ENCODE measurements around the gene OGDHL.

Gene OGDHL

DNA sequence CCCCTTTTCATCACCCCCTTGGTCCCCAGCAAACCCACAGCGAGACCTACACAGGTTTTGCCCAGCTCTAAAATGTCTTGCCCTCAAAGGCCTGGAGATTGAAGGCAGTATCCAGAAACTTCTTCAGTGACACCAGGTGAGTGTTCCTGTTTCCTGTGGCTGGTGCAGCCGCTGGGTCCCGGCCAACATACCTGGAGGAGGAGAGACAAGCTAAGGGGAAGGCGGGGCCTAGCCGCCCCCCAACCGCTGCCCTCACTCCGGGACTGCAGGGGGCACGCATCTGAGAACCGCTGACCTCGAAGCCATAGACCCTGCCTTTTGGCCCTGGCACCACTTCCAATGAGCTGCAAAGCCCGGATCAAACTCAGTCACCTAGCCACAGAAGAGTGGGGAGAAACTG, 27.0 kb downstream of the OGDHL start:
- TF ChIP-seq SPI1 (IDR thresholded peaks at IDR 0.05; ENCODE audit: borderline replicate concordance, low read depth) (no peak), GABPA (IDR thresholded peaks at IDR 0.05; ENCODE audit: low read depth) (no peak), POLR2AphosphoS5 (IDR thresholded peaks at IDR 0.05; ENCODE audit: low read depth) (no peak)
- TF ChIP-seq, protein P1, sequence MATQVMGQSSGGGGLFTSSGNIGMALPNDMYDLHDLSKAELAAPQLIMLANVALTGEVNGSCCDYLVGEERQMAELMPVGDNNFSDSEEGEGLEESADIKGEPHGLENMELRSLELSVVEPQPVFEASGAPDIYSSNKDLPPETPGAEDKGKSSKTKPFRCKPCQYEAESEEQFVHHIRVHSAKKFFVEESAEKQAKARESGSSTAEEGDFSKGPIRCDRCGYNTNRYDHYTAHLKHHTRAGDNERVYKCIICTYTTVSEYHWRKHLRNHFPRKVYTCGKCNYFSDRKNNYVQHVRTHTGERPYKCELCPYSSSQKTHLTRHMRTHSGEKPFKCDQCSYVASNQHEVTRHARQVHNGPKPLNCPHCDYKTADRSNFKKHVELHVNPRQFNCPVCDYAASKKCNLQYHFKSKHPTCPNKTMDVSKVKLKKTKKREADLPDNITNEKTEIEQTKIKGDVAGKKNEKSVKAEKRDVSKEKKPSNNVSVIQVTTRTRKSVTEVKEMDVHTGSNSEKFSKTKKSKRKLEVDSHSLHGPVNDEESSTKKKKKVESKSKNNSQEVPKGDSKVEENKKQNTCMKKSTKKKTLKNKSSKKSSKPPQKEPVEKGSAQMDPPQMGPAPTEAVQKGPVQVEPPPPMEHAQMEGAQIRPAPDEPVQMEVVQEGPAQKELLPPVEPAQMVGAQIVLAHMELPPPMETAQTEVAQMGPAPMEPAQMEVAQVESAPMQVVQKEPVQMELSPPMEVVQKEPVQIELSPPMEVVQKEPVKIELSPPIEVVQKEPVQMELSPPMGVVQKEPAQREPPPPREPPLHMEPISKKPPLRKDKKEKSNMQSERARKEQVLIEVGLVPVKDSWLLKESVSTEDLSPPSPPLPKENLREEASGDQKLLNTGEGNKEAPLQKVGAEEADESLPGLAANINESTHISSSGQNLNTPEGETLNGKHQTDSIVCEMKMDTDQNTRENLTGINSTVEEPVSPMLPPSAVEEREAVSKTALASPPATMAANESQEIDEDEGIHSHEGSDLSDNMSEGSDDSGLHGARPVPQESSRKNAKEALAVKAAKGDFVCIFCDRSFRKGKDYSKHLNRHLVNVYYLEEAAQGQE (IDR thresholded peaks at IDR 0.05; ENCODE audit: insufficient replicate concordance, low read depth), result no peak
- TF ChIP-seq, protein P2, sequence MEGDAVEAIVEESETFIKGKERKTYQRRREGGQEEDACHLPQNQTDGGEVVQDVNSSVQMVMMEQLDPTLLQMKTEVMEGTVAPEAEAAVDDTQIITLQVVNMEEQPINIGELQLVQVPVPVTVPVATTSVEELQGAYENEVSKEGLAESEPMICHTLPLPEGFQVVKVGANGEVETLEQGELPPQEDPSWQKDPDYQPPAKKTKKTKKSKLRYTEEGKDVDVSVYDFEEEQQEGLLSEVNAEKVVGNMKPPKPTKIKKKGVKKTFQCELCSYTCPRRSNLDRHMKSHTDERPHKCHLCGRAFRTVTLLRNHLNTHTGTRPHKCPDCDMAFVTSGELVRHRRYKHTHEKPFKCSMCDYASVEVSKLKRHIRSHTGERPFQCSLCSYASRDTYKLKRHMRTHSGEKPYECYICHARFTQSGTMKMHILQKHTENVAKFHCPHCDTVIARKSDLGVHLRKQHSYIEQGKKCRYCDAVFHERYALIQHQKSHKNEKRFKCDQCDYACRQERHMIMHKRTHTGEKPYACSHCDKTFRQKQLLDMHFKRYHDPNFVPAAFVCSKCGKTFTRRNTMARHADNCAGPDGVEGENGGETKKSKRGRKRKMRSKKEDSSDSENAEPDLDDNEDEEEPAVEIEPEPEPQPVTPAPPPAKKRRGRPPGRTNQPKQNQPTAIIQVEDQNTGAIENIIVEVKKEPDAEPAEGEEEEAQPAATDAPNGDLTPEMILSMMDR (IDR thresholded peaks at IDR 0.05; ENCODE audit: insufficient read depth, low read length), result no peak
- Histone ChIP-seq H3K4me3 (replicated peaks; ENCODE audit: insufficient read depth, low read length) (no peak overlapping the region), H3K27ac (replicated peaks) (no peak overlapping the region), H3K27me3 (ENCODE audit: insufficient read depth, poor library complexity, severe bottlenecking) (no peaks in the 10 kb centered on the region)
- no peak for DNase-seq (ENCODE audit: low read depth in 1 of 2, low spot score in 1 of 2)

DNA sequence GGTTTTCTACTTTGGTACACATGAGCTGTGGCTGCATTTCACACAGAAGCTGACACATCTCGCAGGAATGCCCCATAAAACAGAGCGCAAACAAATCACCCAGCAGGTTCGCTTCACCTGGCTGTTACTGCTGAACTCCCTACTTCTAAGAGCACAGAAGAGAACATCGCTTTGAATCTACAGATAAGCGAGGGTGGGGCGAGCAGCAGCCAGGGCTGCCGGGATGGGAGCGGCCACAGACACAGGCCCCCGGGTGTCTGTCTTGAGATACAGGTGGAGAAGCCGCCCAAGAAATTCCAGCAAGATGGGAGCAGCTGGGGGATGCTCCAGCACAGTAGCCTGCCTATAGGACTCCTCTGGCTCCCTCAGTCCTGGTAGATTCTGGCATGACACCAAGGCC, 27.4 kb downstream of the OGDHL start:
- no peak overlapping the region for H3K27ac ChIP-seq (replicated peaks)
- H3K27me3 ChIP-seq (ENCODE audit: insufficient read depth, poor library complexity, severe bottlenecking), result no peaks in the 10 kb centered on the region
- TF ChIP-seq POLR2AphosphoS5 (IDR thresholded peaks at IDR 0.05; ENCODE audit: low read depth), result no peak
- TF ChIP-seq, protein P1 (IDR thresholded peaks at IDR 0.05; ENCODE audit: insufficient replicate concordance, low read depth), result no peak
- no peak for TF ChIP-seq GABPA (IDR thresholded peaks at IDR 0.05; ENCODE audit: low read depth)
- TF ChIP-seq, protein P2 (IDR thresholded peaks at IDR 0.05; ENCODE audit: insufficient read depth, low read length), result no peak
- TF ChIP-seq SPI1 (IDR thresholded peaks at IDR 0.05; ENCODE audit: borderline replicate concordance, low read depth), result no peak
- no peak overlapping the region for H3K4me3 ChIP-seq (replicated peaks; ENCODE audit: insufficient read depth, low read length)
- DNase-seq (ENCODE audit: low read depth in 1 of 2, low spot score in 1 of 2), result no peak

DNA sequence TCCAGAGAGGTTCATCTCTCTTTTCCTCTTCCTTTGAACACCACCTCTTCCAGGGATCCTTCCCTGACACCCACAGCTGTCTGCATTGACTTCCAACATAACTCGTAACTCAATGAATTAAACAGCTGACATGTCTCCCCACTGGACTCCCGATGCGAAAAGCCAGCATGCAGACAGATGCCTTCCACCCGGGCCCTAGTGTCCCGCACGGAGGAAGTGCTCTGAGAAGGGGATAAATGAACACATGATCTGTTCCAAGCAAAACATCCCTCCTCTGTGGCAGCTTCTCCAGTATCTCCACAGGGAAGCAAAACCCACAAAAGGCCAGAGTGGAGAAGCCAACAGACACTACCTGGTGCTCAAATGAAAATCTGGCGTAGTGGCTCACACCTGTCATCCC, 28.3 kb downstream of the OGDHL start:
- Histone ChIP-seq H3K4me3 (replicated peaks; ENCODE audit: insufficient read depth, low read length) (no peak overlapping the region), H3K27ac (replicated peaks) (no peak overlapping the region), H3K27me3 (ENCODE audit: insufficient read depth, poor library complexity, severe bottlenecking) (no peaks in the 10 kb centered on the region)
- DNase-seq (ENCODE audit: low read depth in 1 of 2, low spot score in 1 of 2), result no peak
- TF ChIP-seq, protein P1 (IDR thresholded peaks at IDR 0.05; ENCODE audit: insufficient replicate concordance, low read depth), result no peak
- no peak for TF ChIP-seq SPI1 (IDR thresholded peaks at IDR 0.05; ENCODE audit: borderline replicate concordance, low read depth)

DNA sequence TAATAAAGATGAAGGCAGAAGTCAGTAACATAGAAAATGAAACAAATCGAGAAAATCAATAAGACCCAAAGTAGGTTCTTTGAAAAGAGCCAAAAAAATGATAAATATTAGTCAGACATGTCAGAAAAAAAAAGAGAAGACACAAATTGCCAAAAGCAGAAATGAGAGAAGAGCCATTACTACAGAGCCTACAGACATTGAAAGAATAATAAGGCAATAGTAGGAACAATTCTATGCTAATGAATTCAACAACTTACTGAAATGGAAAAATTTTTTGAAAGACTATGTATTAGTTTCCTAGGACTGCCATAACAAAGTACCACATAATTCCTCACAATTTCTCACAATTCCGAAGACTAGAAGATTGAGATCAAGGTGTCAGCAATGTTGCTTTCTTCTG, 35.5 kb downstream of the OGDHL start:
- Histone ChIP-seq H3K27me3 (ENCODE audit: insufficient read depth, poor library complexity, severe bottlenecking) (no peaks in the 10 kb centered on the region), H3K4me3 (replicated peaks; ENCODE audit: insufficient read depth, low read length) (no peak overlapping the region), H3K27ac (replicated peaks) (no peak overlapping the region)
- no peak for DNase-seq (ENCODE audit: low read depth in 1 of 2, low spot score in 1 of 2)
- TF ChIP-seq, protein P2 (IDR thresholded peaks at IDR 0.05; ENCODE audit: insufficient read depth, low read length), result no peak
- TF ChIP-seq POLR2AphosphoS5 (IDR thresholded peaks at IDR 0.05; ENCODE audit: low read depth) (no peak), GABPA (IDR thresholded peaks at IDR 0.05; ENCODE audit: low read depth) (no peak), SPI1 (IDR thresholded peaks at IDR 0.05; ENCODE audit: borderline replicate concordance, low read depth) (no peak)
- TF ChIP-seq, protein P1 (IDR thresholded peaks at IDR 0.05; ENCODE audit: insufficient replicate concordance, low read depth), result no peak
